SK-N-SH (cell line): ENCODE measurements around the gene SEMA4B.

Experiments used
- ELF1 ChIP-seq: IDR thresholded peaks from 2 replicates; pipeline ENCODE4 v1.4.0; 2012
- EP300 ChIP-seq, 2 experiments: IDR thresholded peaks; 2 replicates each; pipeline versions ENCODE4 v1.4.0 to v1.6.1; 2012; ENCODE audit warnings: borderline replicate concordance in 1 of 2, low read depth in 1 of 2, low read length in 1 of 2
- FOXJ3 ChIP-seq: sonication (generic); formaldehyde crosslinking; IDR thresholded peaks from 2 replicates; pipeline ENCODE4 v1.5.1; 2020; ENCODE audit warnings: mild to moderate bottlenecking, missing genetic modification reagents
- GATA2 ChIP-seq: sonication (generic); formaldehyde crosslinking; IDR thresholded peaks from 2 replicates; pipeline ENCODE4 v1.5.0; 2020; ENCODE audit warnings: mild to moderate bottlenecking, missing genetic modification reagents
- MAX ChIP-seq: IDR thresholded peaks from 2 replicates; pipeline ENCODE4 v1.4.0; 2012; ENCODE audit warnings: low read depth
- TAF1 ChIP-seq: IDR thresholded peaks from 2 replicates; pipeline ENCODE4 v1.6.1; 2012; ENCODE audit warnings: low read depth, mild to moderate bottlenecking, low read length, moderate library complexity, borderline replicate concordance
- TF ChIP-seq, protein P1 (sequence below): fragments of 200-600 bp; sonication (generic); IDR thresholded peaks from 2 replicates; pipeline ENCODE4 v1.6.1; 2017; ENCODE audit warnings: antibody characterized with exemption, mild to moderate bottlenecking, moderate library complexity
- TF ChIP-seq, protein P2 (sequence below): IDR thresholded peaks from 2 replicates; pipeline ENCODE4 v1.6.1; 2012; ENCODE audit warnings: mild to moderate bottlenecking, low read depth, low read length, moderate library complexity

DNA sequence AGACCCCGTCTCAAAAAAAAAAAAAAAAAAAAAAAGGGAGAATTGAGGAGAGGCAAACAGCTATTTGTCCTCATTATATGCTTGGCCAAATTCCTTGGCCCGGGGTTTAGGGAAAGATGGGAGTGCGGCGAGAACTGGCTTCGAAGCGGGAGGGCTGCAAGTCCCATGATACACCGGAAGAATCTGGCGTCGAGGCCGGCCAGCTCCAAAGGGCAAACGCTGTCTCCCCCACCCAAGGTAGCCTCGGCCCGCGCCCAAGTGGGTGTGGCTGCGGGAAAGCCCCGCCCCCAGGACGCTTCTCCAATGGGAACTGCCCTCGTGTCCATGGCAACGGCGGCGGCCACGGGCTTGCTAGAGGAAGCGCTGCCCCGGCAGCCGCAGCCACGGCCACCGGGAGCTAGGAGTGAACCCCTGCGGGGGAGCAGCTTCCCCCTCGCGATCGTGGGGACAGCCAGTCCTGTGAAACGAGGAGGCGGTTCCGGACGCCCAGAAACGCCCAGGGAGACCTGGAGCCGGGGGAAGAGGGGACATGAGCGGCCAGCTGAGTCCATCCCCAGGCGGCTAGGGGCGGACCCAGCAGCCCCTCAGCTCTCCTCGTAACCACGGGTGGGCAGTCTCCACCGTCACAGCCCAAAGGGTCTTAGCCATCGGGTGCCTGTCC lies 48.2 kb downstream of the SEMA4B start, which contains the start of gene TTLL13:
- TF ChIP-seq, protein P1, sequence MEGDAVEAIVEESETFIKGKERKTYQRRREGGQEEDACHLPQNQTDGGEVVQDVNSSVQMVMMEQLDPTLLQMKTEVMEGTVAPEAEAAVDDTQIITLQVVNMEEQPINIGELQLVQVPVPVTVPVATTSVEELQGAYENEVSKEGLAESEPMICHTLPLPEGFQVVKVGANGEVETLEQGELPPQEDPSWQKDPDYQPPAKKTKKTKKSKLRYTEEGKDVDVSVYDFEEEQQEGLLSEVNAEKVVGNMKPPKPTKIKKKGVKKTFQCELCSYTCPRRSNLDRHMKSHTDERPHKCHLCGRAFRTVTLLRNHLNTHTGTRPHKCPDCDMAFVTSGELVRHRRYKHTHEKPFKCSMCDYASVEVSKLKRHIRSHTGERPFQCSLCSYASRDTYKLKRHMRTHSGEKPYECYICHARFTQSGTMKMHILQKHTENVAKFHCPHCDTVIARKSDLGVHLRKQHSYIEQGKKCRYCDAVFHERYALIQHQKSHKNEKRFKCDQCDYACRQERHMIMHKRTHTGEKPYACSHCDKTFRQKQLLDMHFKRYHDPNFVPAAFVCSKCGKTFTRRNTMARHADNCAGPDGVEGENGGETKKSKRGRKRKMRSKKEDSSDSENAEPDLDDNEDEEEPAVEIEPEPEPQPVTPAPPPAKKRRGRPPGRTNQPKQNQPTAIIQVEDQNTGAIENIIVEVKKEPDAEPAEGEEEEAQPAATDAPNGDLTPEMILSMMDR, result peak; percentile 16; the same call in 1 of the 2 replicates
- TF ChIP-seq MAX, result peak; percentile 87
- no peak for TF ChIP-seq GATA2 (CRISPR knock-in tag)
- TF ChIP-seq EP300 (IDR thresholded peaks at IDR 0.05; ENCODE audit: borderline replicate concordance in 1 of 2, low read depth in 1 of 2, low read length in 1 of 2), result no peak
- TF ChIP-seq ELF1, result no peak
- TF ChIP-seq TAF1, result no peak
- TF ChIP-seq, protein P2, sequence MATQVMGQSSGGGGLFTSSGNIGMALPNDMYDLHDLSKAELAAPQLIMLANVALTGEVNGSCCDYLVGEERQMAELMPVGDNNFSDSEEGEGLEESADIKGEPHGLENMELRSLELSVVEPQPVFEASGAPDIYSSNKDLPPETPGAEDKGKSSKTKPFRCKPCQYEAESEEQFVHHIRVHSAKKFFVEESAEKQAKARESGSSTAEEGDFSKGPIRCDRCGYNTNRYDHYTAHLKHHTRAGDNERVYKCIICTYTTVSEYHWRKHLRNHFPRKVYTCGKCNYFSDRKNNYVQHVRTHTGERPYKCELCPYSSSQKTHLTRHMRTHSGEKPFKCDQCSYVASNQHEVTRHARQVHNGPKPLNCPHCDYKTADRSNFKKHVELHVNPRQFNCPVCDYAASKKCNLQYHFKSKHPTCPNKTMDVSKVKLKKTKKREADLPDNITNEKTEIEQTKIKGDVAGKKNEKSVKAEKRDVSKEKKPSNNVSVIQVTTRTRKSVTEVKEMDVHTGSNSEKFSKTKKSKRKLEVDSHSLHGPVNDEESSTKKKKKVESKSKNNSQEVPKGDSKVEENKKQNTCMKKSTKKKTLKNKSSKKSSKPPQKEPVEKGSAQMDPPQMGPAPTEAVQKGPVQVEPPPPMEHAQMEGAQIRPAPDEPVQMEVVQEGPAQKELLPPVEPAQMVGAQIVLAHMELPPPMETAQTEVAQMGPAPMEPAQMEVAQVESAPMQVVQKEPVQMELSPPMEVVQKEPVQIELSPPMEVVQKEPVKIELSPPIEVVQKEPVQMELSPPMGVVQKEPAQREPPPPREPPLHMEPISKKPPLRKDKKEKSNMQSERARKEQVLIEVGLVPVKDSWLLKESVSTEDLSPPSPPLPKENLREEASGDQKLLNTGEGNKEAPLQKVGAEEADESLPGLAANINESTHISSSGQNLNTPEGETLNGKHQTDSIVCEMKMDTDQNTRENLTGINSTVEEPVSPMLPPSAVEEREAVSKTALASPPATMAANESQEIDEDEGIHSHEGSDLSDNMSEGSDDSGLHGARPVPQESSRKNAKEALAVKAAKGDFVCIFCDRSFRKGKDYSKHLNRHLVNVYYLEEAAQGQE, result no peak
- no peak for TF ChIP-seq FOXJ3 (CRISPR knock-in tag)
